ENCODE data around the gene NINL. TPM values are rescaled to one million over a fixed set of nuclear protein-coding genes. Genes with fewer than 3 reads are reported as not detected.

Gene NINL
- total RNA-seq, 1 experiment from 2014 or later, result 31.5 TPM

- no peaks in the 10 kb centered on the region for H3K9me3 ChIP-seq (ENCODE audit: low read depth, low read length, poor library complexity, severe bottlenecking)
- H3K4me3 ChIP-seq (ENCODE audit: low read depth, low read length, poor library complexity, severe bottlenecking), result no peak overlapping the region
- ChIA-PET POLR2A (ENCODE audit: low non-redundant PET) (no interaction called here), CTCF (no interaction called here)
- no peak overlapping the region for H3K27ac ChIP-seq (ENCODE audit: low read depth, low read length, poor library complexity, severe bottlenecking)
- H3K4me1 ChIP-seq (ENCODE audit: insufficient read depth, low read length, poor library complexity, severe bottlenecking), result no peaks in the 10 kb centered on the region
- no peak for TF ChIP-seq CTCF (conservative IDR thresholded peaks at IDR 0.05; ENCODE audit: low read depth, low read length)
- no peak for TF ChIP-seq EZH2 (IDR thresholded peaks at IDR 0.05; ENCODE audit: borderline replicate concordance, low read depth, low read length, poor library complexity, severe bottlenecking)
- BruUV-seq (replicated peaks), result no TSS peak
- H3K27me3 ChIP-seq (replicated peaks; ENCODE audit: insufficient read depth, low read depth, low read length, poor library complexity), result no peaks in the 10 kb centered on the region
- DNase-seq (ENCODE audit: low spot score), result no peak
- H3K36me3 ChIP-seq (ENCODE audit: insufficient read depth, low read length, poor library complexity, severe bottlenecking), result peaks cover 40% of the 10 kb centered on the region
- intact Hi-C loops (cut with micrococcal nuclease; ENCODE audit: unreplicated experiment), result no loop called here
These were observed 146.0 kb downstream of the NINL start for GRCh38 chr20:25439328-25439727.

GRCh38 chr20:25437153-25437581, 148.2 kb downstream of the NINL start:
- Histone ChIP-seq H3K27me3 (replicated peaks; ENCODE audit: insufficient read depth, low read depth, low read length, poor library complexity) (no peaks in the 10 kb centered on the region), H3K36me3 (ENCODE audit: insufficient read depth, low read length, poor library complexity, severe bottlenecking) (peaks cover 52% of the 10 kb centered on the region), H3K4me3 (ENCODE audit: low read depth, low read length, poor library complexity, severe bottlenecking) (no peak overlapping the region), H3K9me3 (ENCODE audit: low read depth, low read length, poor library complexity, severe bottlenecking) (no peaks in the 10 kb centered on the region), H3K27ac (ENCODE audit: low read depth, low read length, poor library complexity, severe bottlenecking) (no peak overlapping the region), H3K4me1 (ENCODE audit: insufficient read depth, low read length, poor library complexity, severe bottlenecking) (no peaks in the 10 kb centered on the region)
- CTCF ChIA-PET, result no interaction called here
- no TSS peak for BruUV-seq (replicated peaks)
- no peak for DNase-seq (ENCODE audit: low spot score)
- intact Hi-C loops (cut with micrococcal nuclease; ENCODE audit: unreplicated experiment), result no loop called here
- TF ChIP-seq CTCF (conservative IDR thresholded peaks at IDR 0.05; ENCODE audit: low read depth, low read length) (no peak), EZH2 (IDR thresholded peaks at IDR 0.05; ENCODE audit: borderline replicate concordance, low read depth, low read length, poor library complexity, severe bottlenecking) (no peak)
- POLR2A ChIA-PET (ENCODE audit: low non-redundant PET), result no interaction called here

- no peaks in the 10 kb centered on the region for H3K4me1 ChIP-seq (ENCODE audit: insufficient read depth, low read length, poor library complexity, severe bottlenecking)
- no peak for TF ChIP-seq EZH2 (IDR thresholded peaks at IDR 0.05; ENCODE audit: borderline replicate concordance, low read depth, low read length, poor library complexity, severe bottlenecking)
- H3K4me3 ChIP-seq (ENCODE audit: low read depth, low read length, poor library complexity, severe bottlenecking), result no peak overlapping the region
- POLR2A ChIA-PET (ENCODE audit: low non-redundant PET), result interaction anchor here (0.6 kb wide), 1 partner anchor 17 kb away, joined by 4 read pairs; the partner anchor contains the start of gene GINS1
- BruUV-seq (replicated peaks), result no TSS peak
- intact Hi-C loops (cut with micrococcal nuclease; ENCODE audit: unreplicated experiment), result no loop called here
- no peak for DNase-seq (ENCODE audit: low spot score)
- no peaks in the 10 kb centered on the region for H3K9me3 ChIP-seq (ENCODE audit: low read depth, low read length, poor library complexity, severe bottlenecking)
- H3K27me3 ChIP-seq (replicated peaks; ENCODE audit: insufficient read depth, low read depth, low read length, poor library complexity), result no peaks in the 10 kb centered on the region
- no peak overlapping the region for H3K27ac ChIP-seq (ENCODE audit: low read depth, low read length, poor library complexity, severe bottlenecking)
- CTCF ChIA-PET, result no interaction called here
- H3K36me3 ChIP-seq (ENCODE audit: insufficient read depth, low read length, poor library complexity, severe bottlenecking), result peaks cover 68% of the 10 kb centered on the region
These were observed 160.8 kb downstream of the NINL start for GRCh38 chr20:25424536-25424935.

GRCh38 chr20:25422032-25422431, 163.3 kb downstream of the NINL start:
- intact Hi-C loops (cut with micrococcal nuclease; ENCODE audit: unreplicated experiment), result no loop called here
- no peak overlapping the region for H3K4me3 ChIP-seq (ENCODE audit: low read depth, low read length, poor library complexity, severe bottlenecking)
- no peak for DNase-seq (ENCODE audit: low spot score)
- no peaks in the 10 kb centered on the region for H3K27me3 ChIP-seq (replicated peaks; ENCODE audit: insufficient read depth, low read depth, low read length, poor library complexity)
- TF ChIP-seq CTCF (conservative IDR thresholded peaks at IDR 0.05; ENCODE audit: low read depth, low read length) (no peak), EZH2 (IDR thresholded peaks at IDR 0.05; ENCODE audit: borderline replicate concordance, low read depth, low read length, poor library complexity, severe bottlenecking) (no peak)
- ChIA-PET POLR2A (ENCODE audit: low non-redundant PET) (no interaction called here), CTCF (no interaction called here)
- H3K4me1 ChIP-seq (ENCODE audit: insufficient read depth, low read length, poor library complexity, severe bottlenecking), result no peaks in the 10 kb centered on the region
- H3K36me3 ChIP-seq (ENCODE audit: insufficient read depth, low read length, poor library complexity, severe bottlenecking), result peaks cover 70% of the 10 kb centered on the region
- no peaks in the 10 kb centered on the region for H3K9me3 ChIP-seq (ENCODE audit: low read depth, low read length, poor library complexity, severe bottlenecking)
- no TSS peak for BruUV-seq (replicated peaks)
- H3K27ac ChIP-seq (ENCODE audit: low read depth, low read length, poor library complexity, severe bottlenecking), result no peak overlapping the region

All from A673 (cell line).